NCI-H2029 treated with DMSO at 0.1 percent for 48 hours (cell line): ENCODE measurements around the gene CIB1.

ENCODE experiments used
- DNase-seq: peaks from one replicate; lab custom pipeline; 2025; lab: John Stamatoyannopoulos, UW

CIB1 gene

DNA sequence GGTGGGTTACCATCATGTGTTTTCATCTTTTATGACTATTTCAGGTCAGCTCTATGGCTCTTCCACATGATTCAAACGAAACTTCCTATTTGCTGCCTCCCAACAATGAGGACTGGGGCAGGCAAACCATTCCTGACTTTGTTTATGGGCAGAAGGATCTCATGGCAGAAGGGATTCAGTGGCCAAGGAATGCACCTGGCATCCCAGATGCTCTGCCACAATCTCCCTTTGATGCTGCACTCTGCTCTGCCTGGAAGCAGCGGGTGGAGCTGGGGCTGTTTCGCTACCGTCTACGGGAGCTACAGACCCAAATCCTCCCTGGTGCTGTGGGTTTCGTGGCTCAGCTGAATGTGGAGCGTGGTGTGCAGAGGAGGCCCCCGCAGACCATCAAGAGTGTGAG, 7.1 kb upstream of the CIB1 start:
- DNase-seq: no peak

DNA sequence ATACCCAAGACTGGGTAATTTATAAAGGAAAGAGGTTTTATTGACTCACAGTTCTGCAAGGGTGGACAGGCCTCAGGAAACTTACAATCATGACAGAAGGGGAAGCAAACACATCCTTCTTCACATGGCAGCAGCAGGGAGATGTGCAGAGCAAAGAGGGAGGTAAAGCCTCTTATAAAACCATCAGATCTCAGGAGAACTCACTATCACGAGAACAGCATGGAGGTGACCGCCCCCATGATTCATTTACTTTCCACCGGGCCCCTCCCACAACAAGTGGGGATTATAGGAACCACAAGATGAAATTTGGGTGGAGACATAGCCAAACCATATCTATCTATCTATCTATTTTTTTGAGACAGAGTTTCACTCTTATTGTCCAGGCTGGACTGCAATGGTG, 5.6 kb upstream of the CIB1 start:
- no peak for DNase-seq

GRCh38 chr15:90234096-90234988, 601 bp upstream of the CIB1 start, which contains the start of gene GDPGP1:
GDPGP1 (plus strand) TSS chr15:90234209; CDS start chr15:90240909, 6,700 bp downstream.
- DNase-seq: no peak

DNA sequence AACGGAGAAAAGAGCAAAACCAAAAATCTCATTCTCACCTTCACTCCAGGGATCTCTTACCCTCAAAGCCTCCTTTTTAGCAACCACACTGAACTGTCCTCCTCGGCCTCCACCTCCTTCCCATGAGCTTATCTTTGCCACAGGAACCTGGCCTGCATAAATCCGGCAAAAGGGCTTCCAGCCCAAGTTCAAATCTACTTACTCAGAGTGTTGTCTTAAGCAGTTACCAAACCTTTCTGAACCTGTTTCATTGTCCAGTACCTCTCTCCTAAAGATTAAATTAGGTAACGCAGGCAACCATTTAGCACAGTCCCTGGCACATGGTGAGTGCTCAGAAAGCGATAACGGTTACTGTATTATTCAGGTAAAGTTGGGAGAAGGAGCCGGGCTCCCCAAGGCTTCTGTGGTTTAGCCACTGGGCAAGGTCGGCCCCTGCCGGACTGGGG, 777 bp downstream of the CIB1 start:
- no peak for DNase-seq

- no peak for DNase-seq
Measured at GRCh38 chr15:90232196-90232595, 1.5 kb downstream of the CIB1 start.

GRCh38 chr15:90231028-90232017, 2.4 kb downstream of the CIB1 start:
- DNase-seq: peak; percentile 35

GRCh38 chr15:90230610-90231009, 3.1 kb downstream of the CIB1 start:
- DNase-seq: no peak

GRCh38 chr15:90230071-90230494, 3.7 kb downstream of the CIB1 start:
- no peak for DNase-seq

GRCh38 chr15:90228960-90229359, 4.8 kb downstream of the CIB1 start:
- DNase-seq: no peak

- DNase-seq: no peak
Measured at GRCh38 chr15:90227816-90228772, 5.6 kb downstream of the CIB1 start.

DNA sequence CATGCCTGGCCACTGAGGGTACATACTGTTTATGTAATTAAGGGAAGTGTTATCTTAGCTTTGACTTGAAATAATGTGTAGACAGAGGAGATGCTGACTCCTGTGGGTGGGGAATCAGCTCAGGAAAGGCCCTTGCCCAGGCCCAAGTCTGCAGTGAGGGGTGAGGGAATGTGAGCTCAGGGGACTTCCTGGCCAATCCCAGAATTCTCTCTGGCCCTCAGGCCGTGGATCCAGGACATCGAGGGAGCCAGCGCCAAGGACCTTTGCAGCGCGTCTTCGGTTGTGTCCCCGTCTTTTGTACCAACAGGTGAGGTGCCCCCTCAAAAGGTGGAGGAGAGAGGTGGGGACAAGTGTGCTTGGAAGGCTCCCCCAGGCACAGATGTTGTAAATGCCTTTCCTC, 6.4 kb downstream of the CIB1 start:
- DNase-seq: no peak

DNA sequence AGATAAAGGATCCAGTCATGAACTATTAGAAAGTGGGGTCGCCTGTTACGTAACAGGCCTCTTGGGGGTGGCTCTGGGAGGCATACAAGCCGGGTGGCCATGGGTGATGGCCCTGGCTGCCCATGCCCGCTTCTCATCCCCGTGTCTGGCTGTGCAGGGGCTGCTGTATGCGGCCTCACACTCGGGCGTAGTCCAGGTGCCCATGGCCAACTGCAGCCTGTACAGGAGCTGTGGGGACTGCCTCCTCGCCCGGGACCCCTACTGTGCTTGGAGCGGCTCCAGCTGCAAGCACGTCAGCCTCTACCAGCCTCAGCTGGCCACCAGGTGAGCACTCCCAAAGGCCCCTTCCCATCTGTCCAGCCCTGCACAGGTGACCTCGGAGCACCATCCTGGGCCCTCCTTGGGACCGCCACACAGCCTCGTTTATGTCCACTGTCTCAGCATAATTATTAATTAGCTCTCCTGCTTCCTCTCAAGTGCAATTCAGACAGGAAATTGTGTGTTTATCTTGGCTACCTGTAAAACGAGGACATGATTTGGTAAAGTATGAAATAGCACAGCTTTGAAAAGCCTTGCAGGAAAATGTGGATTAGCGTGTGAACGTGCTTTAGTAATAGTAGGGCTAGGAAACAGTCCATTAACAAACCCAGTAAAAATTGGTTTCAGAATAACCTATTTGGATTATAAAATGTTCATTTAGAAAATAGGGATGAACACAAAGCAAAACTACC, 8.1 kb downstream of the CIB1 start:
- no peak for DNase-seq

DNA sequence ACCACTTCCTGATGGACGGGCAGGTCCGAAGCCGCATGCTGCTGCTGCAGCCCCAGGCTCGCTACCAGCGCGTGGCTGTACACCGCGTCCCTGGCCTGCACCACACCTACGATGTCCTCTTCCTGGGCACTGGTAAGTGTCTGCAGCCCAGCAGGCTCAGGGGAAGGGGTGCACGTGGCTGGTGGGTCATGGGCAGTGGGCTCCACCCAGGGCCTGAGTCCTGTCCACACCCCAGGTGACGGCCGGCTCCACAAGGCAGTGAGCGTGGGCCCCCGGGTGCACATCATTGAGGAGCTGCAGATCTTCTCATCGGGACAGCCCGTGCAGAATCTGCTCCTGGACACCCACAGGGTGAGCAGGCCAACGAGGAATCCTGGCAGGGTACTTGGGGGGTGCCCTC, 8.7 kb downstream of the CIB1 start:
- DNase-seq: no peak

GRCh38 chr15:90223441-90224165, 10.1 kb downstream of the CIB1 start:
- no peak for DNase-seq

DNA sequence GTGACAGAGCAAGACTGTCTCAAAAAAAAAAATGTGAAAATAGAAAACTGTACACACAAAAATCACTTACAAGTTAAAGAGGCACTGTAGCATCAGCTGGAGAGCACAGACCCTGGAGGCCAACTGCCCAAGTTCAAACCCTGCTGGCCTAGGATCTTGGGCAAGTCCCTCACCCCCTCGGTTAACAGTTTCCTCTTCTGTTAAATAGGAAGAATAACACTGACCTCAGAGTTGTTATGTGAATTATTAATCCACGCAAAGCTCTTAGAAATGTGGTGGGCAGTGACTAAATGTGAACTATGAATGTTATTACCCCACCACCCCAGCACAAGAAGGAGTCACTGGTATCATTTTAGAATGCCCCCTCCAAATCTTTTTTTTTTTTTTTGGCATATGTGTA, 11.2 kb downstream of the CIB1 start:
- no peak for DNase-seq

DNA sequence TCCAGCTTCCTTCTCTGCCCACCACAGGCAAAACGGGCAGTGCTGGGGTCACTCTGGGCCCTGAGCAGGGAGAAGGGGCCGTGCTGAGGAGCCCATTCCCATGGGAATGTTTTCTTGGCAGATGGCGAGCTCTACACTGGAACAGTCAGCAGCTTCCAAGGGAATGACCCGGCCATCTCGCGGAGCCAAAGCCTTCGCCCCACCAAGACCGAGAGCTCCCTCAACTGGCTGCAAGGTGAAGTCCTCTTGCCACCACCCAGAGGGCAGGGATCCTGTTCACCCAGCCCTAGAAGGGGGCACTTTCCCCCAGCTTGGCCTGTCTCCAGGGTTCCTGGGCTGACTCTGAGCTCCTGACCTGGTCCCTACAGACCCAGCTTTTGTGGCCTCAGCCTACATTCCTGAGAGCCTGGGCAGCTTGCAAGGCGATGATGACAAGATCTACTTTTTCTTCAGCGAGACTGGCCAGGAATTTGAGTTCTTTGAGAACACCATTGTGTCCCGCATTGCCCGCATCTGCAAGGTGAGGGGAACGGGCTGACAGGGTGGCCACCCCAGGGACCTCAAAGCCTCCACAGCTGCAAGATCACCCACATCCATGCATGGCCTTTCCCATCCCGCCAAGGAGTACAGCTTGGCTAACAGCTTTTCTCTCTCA, 12.4 kb downstream of the CIB1 start:
- no peak for DNase-seq

GRCh38 chr15:90219421-90220141, 14.2 kb downstream of the CIB1 start:
- no peak for DNase-seq

DNA sequence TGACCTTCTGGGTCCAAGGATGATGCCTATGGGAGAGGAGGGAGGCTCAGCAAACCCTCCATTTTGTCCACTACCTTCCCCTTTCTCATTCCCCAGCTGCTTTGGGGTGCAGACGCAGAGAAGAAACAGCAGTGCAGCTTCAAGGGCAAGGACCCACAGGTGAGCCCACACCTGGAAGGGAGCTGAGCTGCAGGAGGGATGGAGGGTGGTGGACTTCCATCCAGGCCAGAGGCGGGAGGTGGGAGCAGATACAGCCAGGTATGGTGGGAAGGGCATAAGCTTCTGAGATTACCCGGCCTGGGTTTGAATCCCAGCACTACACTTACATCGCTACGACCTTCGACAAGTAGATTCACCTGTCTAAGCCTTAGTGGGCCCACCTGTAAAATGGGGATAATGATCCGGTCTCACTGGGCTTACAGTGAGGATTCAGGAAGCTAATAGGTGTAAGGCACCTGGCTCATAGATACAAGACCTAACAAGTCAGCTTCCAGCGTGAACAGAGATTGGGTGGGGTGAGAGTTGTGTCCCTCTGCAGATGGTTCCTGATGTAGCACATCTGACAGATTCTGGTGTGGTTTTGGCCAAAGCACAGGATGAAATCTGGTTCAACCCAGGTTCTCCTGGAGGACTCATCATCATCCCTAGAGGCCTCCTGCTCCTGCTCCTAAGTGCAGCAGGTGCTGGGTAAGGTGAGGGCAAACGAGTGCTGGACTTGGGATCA, 15.9 kb downstream of the CIB1 start:
- DNase-seq: no peak
